ENCODE results near the gene SERTAD2.

- TF ChIP-seq POLR2A (IDR thresholded peaks at IDR 0.05) (no peak), CTCF (IDR thresholded peaks at IDR 0.05) (no peak)
These were observed 14.8 kb upstream of the SERTAD2 start for GRCh38 chr2:64668542-64668941.

Data from body of pancreas (tissue), 4 donors.